Cardiac muscle cell (in vitro differentiated cells and primary cell): ENCODE measurements around the gene DYSF. TPM values are rescaled to one million over a fixed set of nuclear protein-coding genes. Genes with fewer than 3 reads are reported as not detected.

Experiments
- DNase-seq, 2 donors: peaks; one replicate each; pipeline versions ENCODE4 v3.0.0 to v3.0.0-alpha.2; 2010 to 2017; ENCODE audit warnings: low read depth in 1 of 2, low spot score in 1 of 2
- H3K27ac ChIP-seq: fragments of 200-600 bp; sonication (generic); 2 replicates; pipeline ENCODE4 v1.5.1; 2016
- H3K27me3 ChIP-seq: fragments of 200-600 bp; sonication (generic); 2 replicates; pipeline ENCODE4 v1.6.0; 2016; ENCODE audit warnings: control low read depth
- H3K36me3 ChIP-seq: fragments of 200-600 bp; sonication (generic); 2 replicates; pipeline ENCODE4 v1.5.1; 2016; ENCODE audit warnings: control low read depth
- H3K4me1 ChIP-seq: fragments of 200-600 bp; sonication (generic); 2 replicates; pipeline ENCODE4 v1.8.1; 2017; ENCODE audit warnings: low read depth, mild to moderate bottlenecking, mixed run types
- H3K4me3 ChIP-seq: fragments of 200-600 bp; sonication (generic); 2 replicates; pipeline ENCODE4 v1.5.1; 2016; ENCODE audit warnings: mild to moderate bottlenecking
- H3K9me3 ChIP-seq: fragments of 200-600 bp; sonication (generic); 2 replicates; pipeline ENCODE4 v1.5.1; 2017; ENCODE audit warnings: low read depth, mild to moderate bottlenecking, control low read depth
- polyA plus RNA-seq: library from polyadenylated mRNA; unstranded; fragments of >200 nt; fragmentation: Nextera tagmentation; extraction: Ambion mirVana; gene quantifications from 2 replicates; pipeline ENCODE4 v1.2.1, GENCODE V29; 2016
- total RNA-seq: library from RNA; depleted of rRNA; stranded (reverse); fragments of >200 nt; gene quantifications from 2 replicates; pipeline ENCODE4 v1.2.3, GENCODE V29; 2016
- TF ChIP-seq, protein P1 (sequence below): IDR thresholded peaks from 2 replicates; pipeline ENCODE4 v1.5.1; 2012; ENCODE audit warnings: low read depth, mild to moderate bottlenecking, low read length

The DYSF gene
- total and polyA plus RNA-seq, 2 experiments from 2014 or later = 34.6 to 57.4 TPM

DNA sequence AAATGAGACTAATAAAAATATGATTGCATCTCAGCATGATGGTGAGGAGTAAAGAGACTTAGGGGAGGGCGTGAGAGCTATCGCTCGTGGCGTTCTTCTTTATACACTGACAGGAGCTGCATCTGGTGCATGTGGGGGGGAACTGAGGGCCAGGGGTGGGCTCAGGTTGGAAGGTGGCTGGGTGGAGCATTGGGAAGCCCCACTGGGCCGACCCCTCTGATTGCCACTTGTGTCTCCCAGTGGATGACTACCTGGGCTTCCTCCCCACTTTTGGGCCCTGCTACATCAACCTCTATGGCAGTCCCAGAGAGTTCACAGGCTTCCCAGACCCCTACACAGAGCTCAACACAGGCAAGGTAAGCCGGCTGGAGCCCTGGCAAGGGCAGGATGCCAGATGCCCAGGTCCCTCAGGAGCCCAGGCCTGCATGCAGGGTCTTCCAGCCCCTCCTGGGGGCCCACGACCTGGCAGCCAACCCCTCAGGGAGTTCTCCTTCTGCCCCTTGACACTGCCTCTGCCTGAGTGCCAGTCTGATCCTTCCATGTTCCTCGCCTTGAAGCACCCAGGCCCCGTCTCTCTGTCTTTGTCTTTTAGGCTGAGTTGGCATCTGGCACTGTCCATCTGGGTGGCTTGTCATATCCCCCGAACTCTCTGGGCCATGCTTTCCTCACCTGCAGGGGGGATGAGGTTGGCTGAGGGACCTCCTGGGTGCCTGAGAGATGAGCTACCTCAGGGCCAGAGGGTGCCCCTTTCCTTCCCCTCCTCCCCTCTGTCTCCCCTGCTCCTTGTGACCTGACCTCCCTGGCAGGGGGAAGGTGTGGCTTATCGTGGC, 97.7 kb downstream of the DYSF start:
- no peak for DNase-seq
- no peaks in the 10 kb centered on the region for H3K27me3 ChIP-seq
- TF ChIP-seq, protein P1, sequence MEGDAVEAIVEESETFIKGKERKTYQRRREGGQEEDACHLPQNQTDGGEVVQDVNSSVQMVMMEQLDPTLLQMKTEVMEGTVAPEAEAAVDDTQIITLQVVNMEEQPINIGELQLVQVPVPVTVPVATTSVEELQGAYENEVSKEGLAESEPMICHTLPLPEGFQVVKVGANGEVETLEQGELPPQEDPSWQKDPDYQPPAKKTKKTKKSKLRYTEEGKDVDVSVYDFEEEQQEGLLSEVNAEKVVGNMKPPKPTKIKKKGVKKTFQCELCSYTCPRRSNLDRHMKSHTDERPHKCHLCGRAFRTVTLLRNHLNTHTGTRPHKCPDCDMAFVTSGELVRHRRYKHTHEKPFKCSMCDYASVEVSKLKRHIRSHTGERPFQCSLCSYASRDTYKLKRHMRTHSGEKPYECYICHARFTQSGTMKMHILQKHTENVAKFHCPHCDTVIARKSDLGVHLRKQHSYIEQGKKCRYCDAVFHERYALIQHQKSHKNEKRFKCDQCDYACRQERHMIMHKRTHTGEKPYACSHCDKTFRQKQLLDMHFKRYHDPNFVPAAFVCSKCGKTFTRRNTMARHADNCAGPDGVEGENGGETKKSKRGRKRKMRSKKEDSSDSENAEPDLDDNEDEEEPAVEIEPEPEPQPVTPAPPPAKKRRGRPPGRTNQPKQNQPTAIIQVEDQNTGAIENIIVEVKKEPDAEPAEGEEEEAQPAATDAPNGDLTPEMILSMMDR = no peak

DNA sequence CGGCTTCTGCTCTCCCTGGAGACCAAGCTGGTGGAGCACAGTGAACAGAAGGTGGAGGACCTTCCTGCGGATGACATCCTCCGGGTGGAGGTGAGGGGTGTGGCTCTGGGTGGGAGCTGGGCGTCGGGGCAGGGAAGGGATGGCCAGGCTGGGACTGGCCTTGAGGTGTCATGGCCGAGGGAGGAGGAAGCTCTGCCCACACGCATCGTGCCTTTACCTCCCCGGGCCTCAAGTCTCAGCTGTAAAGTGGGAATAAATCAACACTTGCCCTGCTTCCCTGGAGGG, 98.2 kb downstream of the DYSF start:
- H3K4me3 ChIP-seq = no peak overlapping the region
- peaks cover 6% of the 10 kb centered on the region for H3K36me3 ChIP-seq
- DNase-seq = no peak
- H3K9me3 ChIP-seq = no peaks in the 10 kb centered on the region
- H3K27me3 ChIP-seq = no peaks in the 10 kb centered on the region
- no peaks in the 10 kb centered on the region for H3K4me1 ChIP-seq
- TF ChIP-seq, protein P1 = no peak
- no peak overlapping the region for H3K27ac ChIP-seq

More for the DNA sequence above, 97.7 kb downstream of the DYSF start:
- H3K4me1 ChIP-seq = no peaks in the 10 kb centered on the region
- H3K36me3 ChIP-seq = peaks cover 5% of the 10 kb centered on the region
- no peaks in the 10 kb centered on the region for H3K9me3 ChIP-seq
- H3K27ac ChIP-seq = no peak overlapping the region
- no peak overlapping the region for H3K4me3 ChIP-seq

GRCh38 chr2:71552356-71552755, 99.0 kb downstream of the DYSF start:
- no peak overlapping the region for H3K4me3 ChIP-seq
- peaks cover 6% of the 10 kb centered on the region for H3K36me3 ChIP-seq
- no peaks in the 10 kb centered on the region for H3K9me3 ChIP-seq
- TF ChIP-seq, protein P1 = no peak
- no peaks in the 10 kb centered on the region for H3K27me3 ChIP-seq
- DNase-seq = no peak
- no peaks in the 10 kb centered on the region for H3K4me1 ChIP-seq
- no peak overlapping the region for H3K27ac ChIP-seq

DNA sequence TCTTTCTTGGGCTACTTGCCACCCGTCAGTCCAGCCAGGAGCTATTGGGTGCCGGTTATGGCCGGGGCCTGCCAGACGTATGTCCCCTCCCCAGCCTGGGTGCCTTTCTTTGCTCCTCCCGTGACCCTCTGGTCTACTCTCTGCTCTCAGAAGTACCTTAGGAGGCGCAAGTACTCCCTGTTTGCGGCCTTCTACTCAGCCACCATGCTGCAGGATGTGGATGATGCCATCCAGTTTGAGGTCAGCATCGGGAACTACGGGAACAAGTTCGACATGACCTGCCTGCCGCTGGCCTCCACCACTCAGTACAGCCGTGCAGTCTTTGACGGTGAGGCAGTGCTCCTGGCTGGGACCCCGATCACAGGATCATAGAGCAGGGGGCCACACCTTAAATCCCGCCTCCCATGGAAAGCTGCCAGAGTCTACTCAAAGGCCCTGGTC, 99.5 kb downstream of the DYSF start:
- no peaks in the 10 kb centered on the region for H3K9me3 ChIP-seq
- no peaks in the 10 kb centered on the region for H3K4me1 ChIP-seq
- H3K36me3 ChIP-seq = peaks cover 6% of the 10 kb centered on the region
- H3K27ac ChIP-seq = no peak overlapping the region
- no peak for DNase-seq
- H3K4me3 ChIP-seq = no peak overlapping the region
- H3K27me3 ChIP-seq = no peaks in the 10 kb centered on the region
- TF ChIP-seq, protein P1 = no peak

DNA sequence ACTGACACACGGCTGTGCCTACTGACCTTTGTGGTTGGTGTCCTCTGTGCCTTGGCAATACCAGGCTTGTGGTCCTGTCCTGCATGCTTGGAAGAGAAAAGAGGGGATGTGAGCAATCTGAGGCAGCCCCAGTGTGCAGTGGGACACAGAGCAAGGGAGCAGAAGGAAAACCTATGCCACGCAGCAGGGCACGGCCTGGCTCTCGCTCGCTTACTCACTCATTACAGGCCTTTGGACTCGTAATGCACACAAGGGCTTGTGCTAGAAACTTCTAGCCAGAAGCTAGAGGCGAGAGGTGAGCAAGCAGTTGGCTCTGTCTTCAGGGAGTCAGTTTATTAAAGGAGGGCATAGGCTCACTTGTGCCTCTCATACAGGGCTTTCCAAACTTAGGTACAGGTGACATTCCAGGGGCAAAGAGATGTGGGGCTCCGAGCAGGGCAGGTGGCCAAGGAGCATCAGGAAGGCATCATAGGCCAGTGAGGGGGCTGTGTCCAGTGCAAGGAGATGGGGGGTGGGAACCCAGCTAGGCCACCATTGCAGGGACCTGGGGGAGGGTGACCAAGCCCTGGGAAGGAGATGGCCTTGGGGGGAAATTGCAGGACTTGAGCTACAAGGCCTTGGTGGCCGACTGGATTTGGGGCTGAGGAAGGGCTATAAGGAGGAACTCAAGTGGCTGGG, 100.8 kb downstream of the DYSF start:
- no peak overlapping the region for H3K4me3 ChIP-seq
- TF ChIP-seq, protein P1 = no peak

More for the DNA sequence above, 100.8 kb downstream of the DYSF start:
- Histone ChIP-seq H3K4me1 (no peaks in the 10 kb centered on the region), H3K27ac (no peak overlapping the region), H3K9me3 (no peaks in the 10 kb centered on the region), H3K36me3 (peaks cover 6% of the 10 kb centered on the region), H3K27me3 (no peaks in the 10 kb centered on the region)
- no peak for DNase-seq
